GM19463 (cell line): ENCODE measurements around the gene TATDN2.
"Not testable (repeated sequence)": the region's sequence is repeated elsewhere in the genome, so short reads cannot be mapped to it uniquely, and the experiment has no call there.

Source experiments
- ATAC-seq: cut with Tn5 transposase; IDR thresholded peaks from one replicate; pipeline ENCODE4 v1.9.1; 2021; ENCODE audit warnings: mild to moderate bottlenecking, moderate library complexity; ENCODE audit not compliant: unreplicated experiment

TATDN2 gene

GRCh38 chr3:10268930-10269329 is 20.7 kb downstream of the TATDN2 start:
- no peak for ATAC-seq

GRCh38 chr3:10269443-10269842 is 21.2 kb downstream of the TATDN2 start:
- no peak for ATAC-seq

- ATAC-seq = not testable (repeated sequence)
These were observed 24.2 kb downstream of the TATDN2 start for GRCh38 chr3:10272476-10272875.

- ATAC-seq = no peak
These were observed 24.7 kb downstream of the TATDN2 start for GRCh38 chr3:10272977-10273376.

GRCh38 chr3:10273702-10274305 is 25.5 kb downstream of the TATDN2 start:
- ATAC-seq = no peak

- ATAC-seq = no peak
These were observed 26.3 kb downstream of the TATDN2 start for GRCh38 chr3:10274601-10275000.

GRCh38 chr3:10277115-10277625 is 28.9 kb downstream of the TATDN2 start:
- no peak for ATAC-seq

GRCh38 chr3:10278501-10278900 is 30.2 kb downstream of the TATDN2 start:
- no peak for ATAC-seq

- ATAC-seq = no peak
These were observed 31.3 kb downstream of the TATDN2 start for GRCh38 chr3:10279384-10280176.

- ATAC-seq = no peak
These were observed 31.9 kb downstream of the TATDN2 start for GRCh38 chr3:10280177-10280529.

GRCh38 chr3:10280571-10280970 is 32.3 kb downstream of the TATDN2 start:
- no peak for ATAC-seq

- ATAC-seq = no peak
These were observed 33.7 kb downstream of the TATDN2 start for GRCh38 chr3:10281951-10282350.

- ATAC-seq = no peak
These were observed 35.4 kb downstream of the TATDN2 start for GRCh38 chr3:10283638-10284037.

- peak; percentile 69 for ATAC-seq
These were observed 36.2 kb downstream of the TATDN2 start for GRCh38 chr3:10284496-10284895.

- no peak for ATAC-seq
These were observed 37.2 kb downstream of the TATDN2 start for GRCh38 chr3:10285272-10286132.

- no peak for ATAC-seq
These were observed 37.9 kb downstream of the TATDN2 start for GRCh38 chr3:10286133-10286524.

GRCh38 chr3:10286596-10287295 is 38.5 kb downstream of the TATDN2 start:
- ATAC-seq = no peak

- no peak for ATAC-seq
These were observed 39.8 kb downstream of the TATDN2 start for GRCh38 chr3:10287936-10288574.

GRCh38 chr3:10288575-10288960 is 40.3 kb downstream of the TATDN2 start:
- no peak for ATAC-seq

- ATAC-seq = no peak
These were observed 40.8 kb downstream of the TATDN2 start for GRCh38 chr3:10289077-10289476.
